Measurements from ENCODE around the gene VAMP2. TPM values are rescaled to one million over a fixed set of nuclear protein-coding genes. Genes with fewer than 3 reads are reported as not detected.

Gene VAMP2
- total and polyA plus RNA-seq, 9 of the 15 experiments (the other 6 are each of a cell fraction or from before 2014, with no cell fraction given): 2.3 to 31.8 (median 6.0) TPM

- TF ChIP-seq HOMEZ (CRISPR knock-in tag; IDR thresholded peaks at IDR 0.05) (no peak), NCOR1 (IDR thresholded peaks at IDR 0.05) (no peak), KLF6 (CRISPR knock-in tag; IDR thresholded peaks at IDR 0.05; ENCODE audit: borderline replicate concordance) (no peak), CHD2 (IDR thresholded peaks at IDR 0.05; ENCODE audit: low read depth, low read length) (peak; percentile 86), ZNF354B (CRISPR knock-in tag; IDR thresholded peaks at IDR 0.05) (no peak), TCF3 (CRISPR knock-in tag; IDR thresholded peaks at IDR 0.05) (no peak; the same call in 1 of the 2 replicates), SNAPC5 (CRISPR knock-in tag; IDR thresholded peaks at IDR 0.05) (no peak), ZNF324 (CRISPR knock-in tag; IDR thresholded peaks at IDR 0.05) (no peak), KDM4B (IDR thresholded peaks at IDR 0.05; ENCODE audit: borderline replicate concordance in 2 of 2, low read depth in 1 of 2) (0 out of 4 replicates have a peak, but pooled peaks of 1 of the 2 experiments have one; percentile 41), CHD1 (IDR thresholded peaks at IDR 0.05; ENCODE audit: low read length) (no peak), RBM15 (IDR thresholded peaks at IDR 0.05; ENCODE audit: insufficient read depth, low read length) (no peak), POLR2G (IDR thresholded peaks at IDR 0.05; ENCODE audit: low read depth, low read length) (peak; percentile 85), ZFPM2 (CRISPR knock-in tag; IDR thresholded peaks at IDR 0.05) (no peak), ZNF431 (CRISPR knock-in tag; IDR thresholded peaks at IDR 0.05) (0 out of 2 replicates have a peak, but pooled peaks have one; percentile 61), SIN3B (IDR thresholded peaks at IDR 0.05; ENCODE audit: low read depth) (no peak; the same call in 1 of the 2 replicates), CREM (IDR thresholded peaks at IDR 0.05; ENCODE audit: low read depth) (peak; percentile 91), MEF2A (IDR thresholded peaks at IDR 0.05; ENCODE audit: control insufficient read depth, low read depth, low read length) (no peak), FOSL1 (tag; conservative IDR thresholded peaks at IDR 0.05) (no peak), SRSF3 (IDR thresholded peaks at IDR 0.05; ENCODE audit: insufficient read depth, low read length) (no peak), ZBED1 (IDR thresholded peaks at IDR 0.05) (peak; percentile 69; the same call in 1 of the 2 replicates), HSF4 (CRISPR knock-in tag; IDR thresholded peaks at IDR 0.05; ENCODE audit: borderline replicate concordance) (no peak), CBFB (CRISPR knock-in tag; IDR thresholded peaks at IDR 0.05) (no peak; the same call in 1 of the 2 replicates), EP400 (IDR thresholded peaks at IDR 0.05) (peak; percentile 89), ADNP (tag; IDR thresholded peaks at IDR 0.05) (peak; percentile 88), EHMT2 (IDR thresholded peaks at IDR 0.05) (no peak)
- TF ChIP-seq, protein P1, sequence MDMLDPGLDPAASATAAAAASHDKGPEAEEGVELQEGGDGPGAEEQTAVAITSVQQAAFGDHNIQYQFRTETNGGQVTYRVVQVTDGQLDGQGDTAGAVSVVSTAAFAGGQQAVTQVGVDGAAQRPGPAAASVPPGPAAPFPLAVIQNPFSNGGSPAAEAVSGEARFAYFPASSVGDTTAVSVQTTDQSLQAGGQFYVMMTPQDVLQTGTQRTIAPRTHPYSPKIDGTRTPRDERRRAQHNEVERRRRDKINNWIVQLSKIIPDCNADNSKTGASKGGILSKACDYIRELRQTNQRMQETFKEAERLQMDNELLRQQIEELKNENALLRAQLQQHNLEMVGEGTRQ (CRISPR knock-in tag; IDR thresholded peaks at IDR 0.05): no peak
- TF ChIP-seq, protein P2, sequence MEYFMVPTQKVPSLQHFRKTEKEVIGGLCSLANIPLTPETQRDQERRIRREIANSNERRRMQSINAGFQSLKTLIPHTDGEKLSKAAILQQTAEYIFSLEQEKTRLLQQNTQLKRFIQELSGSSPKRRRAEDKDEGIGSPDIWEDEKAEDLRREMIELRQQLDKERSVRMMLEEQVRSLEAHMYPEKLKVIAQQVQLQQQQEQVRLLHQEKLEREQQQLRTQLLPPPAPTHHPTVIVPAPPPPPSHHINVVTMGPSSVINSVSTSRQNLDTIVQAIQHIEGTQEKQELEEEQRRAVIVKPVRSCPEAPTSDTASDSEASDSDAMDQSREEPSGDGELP (CRISPR knock-in tag; IDR thresholded peaks at IDR 0.05; ENCODE audit: borderline replicate concordance): peak; percentile 78
Observed at GRCh38 chr17:8138672-8139371, 23.9 kb downstream of the VAMP2 start (continued).
